VCaP (cell line): ENCODE data around the gene NKX2-2.

Experiments used
- H3K27ac ChIP-seq: fragments of 450-650 bp; 2 replicates; pipeline ENCODE4 v1.5.1; 2017
- TF ChIP-seq, protein P1 (sequence below): fragments of 450-650 bp; conservative IDR thresholded peaks from 2 replicates; pipeline ENCODE4 v1.5.1; 2017; ENCODE audit warnings: mild to moderate bottlenecking, moderate library complexity

NKX2-2 gene

DNA sequence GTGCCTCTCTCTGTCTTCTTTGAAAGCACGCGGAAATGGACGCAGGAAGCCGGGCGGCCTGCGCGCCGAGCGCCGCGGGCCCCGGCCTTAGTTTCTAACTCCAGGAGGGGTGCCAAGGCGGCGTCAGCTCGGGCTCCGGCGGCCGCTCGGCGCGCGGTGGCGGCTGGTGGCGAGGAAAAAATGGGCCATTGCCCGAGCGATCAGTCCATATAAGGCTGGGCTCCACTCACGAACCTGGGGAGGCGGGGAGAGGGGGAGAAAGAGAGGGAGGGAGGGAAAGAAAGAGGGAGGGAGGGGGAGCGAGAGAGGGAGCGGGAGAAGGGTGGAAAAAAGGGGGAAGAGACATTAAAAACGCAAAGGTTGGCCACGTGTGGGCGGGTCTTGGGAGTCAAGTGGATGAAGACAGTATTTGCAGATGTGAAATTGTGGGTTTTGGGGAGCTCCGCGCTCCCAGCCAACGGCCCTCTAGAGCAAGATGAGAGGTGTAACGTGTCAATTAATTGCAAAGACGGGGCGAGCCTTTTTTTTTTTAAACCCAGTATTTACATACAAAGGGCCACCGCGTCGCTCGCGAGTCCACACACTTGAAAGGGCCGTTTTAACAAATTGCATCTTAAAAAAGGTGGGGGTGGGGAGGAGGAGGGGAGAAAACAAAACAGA, at the start of gene NKX2-2:
Gene NKX2-2, minus strand, starts transcription at position 184 of the 660 bp plus-strand sequence. CDS start 395 bp downstream, outside the sequence.
- TF ChIP-seq, protein P1, sequence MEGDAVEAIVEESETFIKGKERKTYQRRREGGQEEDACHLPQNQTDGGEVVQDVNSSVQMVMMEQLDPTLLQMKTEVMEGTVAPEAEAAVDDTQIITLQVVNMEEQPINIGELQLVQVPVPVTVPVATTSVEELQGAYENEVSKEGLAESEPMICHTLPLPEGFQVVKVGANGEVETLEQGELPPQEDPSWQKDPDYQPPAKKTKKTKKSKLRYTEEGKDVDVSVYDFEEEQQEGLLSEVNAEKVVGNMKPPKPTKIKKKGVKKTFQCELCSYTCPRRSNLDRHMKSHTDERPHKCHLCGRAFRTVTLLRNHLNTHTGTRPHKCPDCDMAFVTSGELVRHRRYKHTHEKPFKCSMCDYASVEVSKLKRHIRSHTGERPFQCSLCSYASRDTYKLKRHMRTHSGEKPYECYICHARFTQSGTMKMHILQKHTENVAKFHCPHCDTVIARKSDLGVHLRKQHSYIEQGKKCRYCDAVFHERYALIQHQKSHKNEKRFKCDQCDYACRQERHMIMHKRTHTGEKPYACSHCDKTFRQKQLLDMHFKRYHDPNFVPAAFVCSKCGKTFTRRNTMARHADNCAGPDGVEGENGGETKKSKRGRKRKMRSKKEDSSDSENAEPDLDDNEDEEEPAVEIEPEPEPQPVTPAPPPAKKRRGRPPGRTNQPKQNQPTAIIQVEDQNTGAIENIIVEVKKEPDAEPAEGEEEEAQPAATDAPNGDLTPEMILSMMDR = no peak
- H3K27ac ChIP-seq = peak within 1 kb of the TSS; percentile 92

DNA sequence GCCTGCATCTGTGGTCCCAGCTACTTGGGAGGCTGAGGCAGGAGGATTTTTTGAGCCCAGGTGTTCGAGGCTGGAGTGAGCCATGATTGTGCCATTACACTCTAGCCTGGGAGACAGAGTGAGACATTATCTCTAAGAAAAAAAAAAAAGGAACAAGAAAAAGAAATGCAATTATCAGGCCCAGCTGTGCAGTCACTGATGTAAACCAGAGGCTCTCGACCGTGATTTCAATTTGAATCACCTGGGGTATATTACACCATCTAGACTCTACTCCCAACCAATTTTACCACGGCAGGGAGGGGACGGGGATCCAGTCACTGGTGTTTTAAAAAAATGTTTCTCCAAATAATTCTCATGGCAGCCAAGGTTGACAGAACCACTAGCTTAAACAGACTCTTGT, 48.8 kb upstream of the NKX2-2 start:
- TF ChIP-seq, protein P1 = no peak
- no peak overlapping the region for H3K27ac ChIP-seq

GRCh38 chr20:21559305-21559704, 45.4 kb upstream of the NKX2-2 start:
- TF ChIP-seq, protein P1 = no peak
- H3K27ac ChIP-seq = no peak overlapping the region

- TF ChIP-seq, protein P1 = no peak
- no peak overlapping the region for H3K27ac ChIP-seq
These were observed 43.6 kb upstream of the NKX2-2 start for GRCh38 chr20:21557241-21558020.

DNA sequence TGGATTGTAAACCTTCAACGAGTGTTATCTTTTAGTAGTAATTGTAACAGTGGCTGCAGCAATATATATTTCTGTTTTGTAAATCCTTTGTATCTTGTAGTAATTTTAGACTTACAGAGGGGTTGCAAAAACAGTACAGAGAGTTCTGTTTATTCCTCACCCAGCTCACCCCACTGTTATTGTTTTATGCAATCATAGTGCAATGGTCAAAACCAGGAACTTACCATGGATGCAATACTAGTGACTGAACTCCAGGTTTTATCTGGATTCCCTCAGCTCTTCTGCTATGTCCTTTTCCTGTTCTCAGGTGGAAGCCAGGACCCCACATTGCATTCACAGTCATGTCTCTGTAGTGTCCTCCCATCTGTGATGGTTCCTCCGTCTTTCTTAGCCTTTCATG, 42.5 kb upstream of the NKX2-2 start:
- no peak overlapping the region for H3K27ac ChIP-seq
- TF ChIP-seq, protein P1 = no peak

GRCh38 chr20:21555470-21556120, 41.7 kb upstream of the NKX2-2 start:
- TF ChIP-seq, protein P1 = no peak
- H3K27ac ChIP-seq = no peak overlapping the region

DNA sequence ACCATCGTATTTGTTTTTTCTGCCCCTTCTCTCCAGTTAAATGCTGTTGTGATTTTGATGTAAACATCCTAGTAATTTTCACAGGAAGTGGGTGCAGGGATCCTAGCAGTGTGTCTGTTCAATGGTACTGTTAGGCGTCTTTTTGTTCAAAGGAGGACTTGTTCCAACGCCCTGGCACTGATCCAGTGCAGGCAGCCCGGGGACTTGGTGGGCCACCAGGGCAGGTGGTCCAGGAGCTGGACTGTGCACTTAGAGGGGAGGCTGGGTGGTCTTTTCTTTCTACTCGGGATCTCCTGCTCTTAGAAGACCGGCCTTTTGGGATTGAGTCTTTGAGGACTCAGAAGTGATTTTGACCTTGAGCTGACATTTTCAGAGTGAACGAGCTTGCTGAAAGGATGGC, 41.1 kb upstream of the NKX2-2 start:
- TF ChIP-seq, protein P1 = no peak

More for the DNA sequence above, 41.1 kb upstream of the NKX2-2 start:
- H3K27ac ChIP-seq = no peak overlapping the region
